HEK293 (cell line): Measurements from ENCODE around the gene RNF13.

ENCODE experiments used
- CTCF ChIP-seq: fragments of 450-650 bp; formaldehyde crosslinking; IDR thresholded peaks from 2 replicates; pipeline ENCODE4 v1.5.1; 2016; ENCODE audit warnings: missing biosample characterization, missing genetic modification characterization
- FEZF1 ChIP-seq: fragments of 450-650 bp; formaldehyde crosslinking; IDR thresholded peaks from 2 replicates; pipeline ENCODE4 v1.5.1; 2016; ENCODE audit warnings: missing biosample characterization, missing genetic modification characterization
- GLI2 ChIP-seq: fragments of 450-650 bp; formaldehyde crosslinking; IDR thresholded peaks from 2 replicates; pipeline ENCODE4; 2017; ENCODE audit warnings: missing biosample characterization, missing genetic modification characterization, low read depth, borderline replicate concordance
- IKZF3 ChIP-seq: fragments of 450-650 bp; IDR thresholded peaks from 2 replicates; pipeline ENCODE4 v1.5.0; 2018; ENCODE audit warnings: missing biosample characterization, mild to moderate bottlenecking, missing genetic modification characterization, moderate library complexity
- ZBTB7A ChIP-seq: fragments of 450-650 bp; formaldehyde crosslinking; IDR thresholded peaks from 2 replicates; pipeline ENCODE4 v1.5.1; 2016; ENCODE audit warnings: low read depth, missing biosample characterization, missing genetic modification characterization
- ZNF202 ChIP-seq: fragments of 450-650 bp; formaldehyde crosslinking; IDR thresholded peaks from 2 replicates; pipeline ENCODE4 v1.5.1; 2016; ENCODE audit warnings: missing biosample characterization, missing genetic modification characterization, borderline replicate concordance
- ZNF777 ChIP-seq: fragments of 450-650 bp; formaldehyde crosslinking; IDR thresholded peaks from 2 replicates; pipeline ENCODE4 v1.5.1; 2017; ENCODE audit warnings: missing biosample characterization, missing genetic modification characterization, borderline replicate concordance

GRCh38 chr3:149917124-149917667 lies 104.2 kb downstream of the RNF13 start:
- TF ChIP-seq CTCF (tag by site-specific recombination) (no peak), IKZF3 (tag by site-specific recombination) (no peak), ZNF777 (no peak), GLI2 (tag by site-specific recombination) (no peak), ZNF202 (tag by site-specific recombination) (no peak), FEZF1 (no peak), ZBTB7A (no peak)
